Type B pancreatic cell (in vitro differentiated cells): ENCODE data around the gene RGS7BP. TPM values are rescaled to one million over a fixed set of nuclear protein-coding genes. Genes with fewer than 3 reads are reported as not detected.

ENCODE experiments used
- DNase-seq: peaks from one replicate; pipeline ENCODE4 v3.0.0; 2021; ENCODE audit warnings: mixed read lengths; ENCODE audit not compliant: unreplicated experiment; ENCODE audit errors: extremely low spot score
- H3K27ac Mint-ChIP-seq: 2 replicates; pipeline ENCODE4 v1.8.0; 2021; ENCODE audit warnings: mild to moderate bottlenecking, mixed read lengths
- H3K27me3 Mint-ChIP-seq: 2 replicates; pipeline ENCODE4 v1.8.0; 2021; ENCODE audit warnings: mixed read lengths
- H3K36me3 Mint-ChIP-seq: 2 replicates; pipeline ENCODE4 v1.8.0; 2021; ENCODE audit warnings: mixed read lengths
- H3K4me1 Mint-ChIP-seq: one replicate; pipeline ENCODE4 v1.8.0; 2021; ENCODE audit warnings: mixed read lengths; ENCODE audit not compliant: unreplicated experiment
- H3K4me3 Mint-ChIP-seq: 2 replicates; pipeline ENCODE4 v1.8.0; 2021; ENCODE audit warnings: mild to moderate bottlenecking, mixed read lengths
- H3K9me3 Mint-ChIP-seq: 2 replicates; pipeline ENCODE4 v1.8.0; 2021; ENCODE audit warnings: mixed read lengths
- total RNA-seq: library from RNA; stranded (reverse); gene quantifications from 2 replicates; pipeline ENCODE4 v1.2.1, GENCODE V29; 2021; ENCODE audit warnings: low replicate concordance
- TF ChIP-seq, protein P1 (sequence below): fragments of 200-600 bp; sonication (generic); conservative IDR thresholded peaks from 2 replicates; pipeline ENCODE4 v1.5.0; 2021; ENCODE audit warnings: antibody characterized with exemption, mild to moderate bottlenecking

The RGS7BP gene
- total RNA-seq, 1 donor from 2014 or later: 2.0 TPM

DNA sequence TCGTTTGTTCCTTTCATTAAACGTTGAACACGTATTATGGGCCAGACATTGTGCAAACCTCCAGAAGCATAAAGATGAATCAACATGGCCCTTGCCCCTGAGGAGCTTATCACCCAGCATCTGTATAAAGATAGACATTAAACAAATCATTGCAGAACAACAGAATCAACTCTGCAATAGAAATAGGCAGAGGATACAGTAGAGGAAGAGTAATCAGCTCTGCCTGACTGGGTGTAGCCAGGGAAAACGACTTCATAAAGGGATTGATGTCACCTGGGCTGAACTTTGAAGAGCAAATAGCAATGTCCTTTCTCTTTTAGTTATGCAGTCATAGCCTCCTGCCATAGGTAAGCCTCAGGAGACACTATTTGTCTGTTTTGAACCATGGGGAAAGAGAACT is 13.4 kb downstream of the RGS7BP start:
- H3K36me3 Mint-ChIP-seq: no peaks in the 10 kb centered on the region
- DNase-seq: no peak
- no peaks in the 10 kb centered on the region for H3K9me3 Mint-ChIP-seq
- TF ChIP-seq, protein P1, sequence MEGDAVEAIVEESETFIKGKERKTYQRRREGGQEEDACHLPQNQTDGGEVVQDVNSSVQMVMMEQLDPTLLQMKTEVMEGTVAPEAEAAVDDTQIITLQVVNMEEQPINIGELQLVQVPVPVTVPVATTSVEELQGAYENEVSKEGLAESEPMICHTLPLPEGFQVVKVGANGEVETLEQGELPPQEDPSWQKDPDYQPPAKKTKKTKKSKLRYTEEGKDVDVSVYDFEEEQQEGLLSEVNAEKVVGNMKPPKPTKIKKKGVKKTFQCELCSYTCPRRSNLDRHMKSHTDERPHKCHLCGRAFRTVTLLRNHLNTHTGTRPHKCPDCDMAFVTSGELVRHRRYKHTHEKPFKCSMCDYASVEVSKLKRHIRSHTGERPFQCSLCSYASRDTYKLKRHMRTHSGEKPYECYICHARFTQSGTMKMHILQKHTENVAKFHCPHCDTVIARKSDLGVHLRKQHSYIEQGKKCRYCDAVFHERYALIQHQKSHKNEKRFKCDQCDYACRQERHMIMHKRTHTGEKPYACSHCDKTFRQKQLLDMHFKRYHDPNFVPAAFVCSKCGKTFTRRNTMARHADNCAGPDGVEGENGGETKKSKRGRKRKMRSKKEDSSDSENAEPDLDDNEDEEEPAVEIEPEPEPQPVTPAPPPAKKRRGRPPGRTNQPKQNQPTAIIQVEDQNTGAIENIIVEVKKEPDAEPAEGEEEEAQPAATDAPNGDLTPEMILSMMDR: no peak
- no peaks in the 10 kb centered on the region for H3K27me3 Mint-ChIP-seq
- no peaks in the 10 kb centered on the region for H3K4me1 Mint-ChIP-seq
- H3K27ac Mint-ChIP-seq: no peak overlapping the region
- no peak overlapping the region for H3K4me3 Mint-ChIP-seq

DNA sequence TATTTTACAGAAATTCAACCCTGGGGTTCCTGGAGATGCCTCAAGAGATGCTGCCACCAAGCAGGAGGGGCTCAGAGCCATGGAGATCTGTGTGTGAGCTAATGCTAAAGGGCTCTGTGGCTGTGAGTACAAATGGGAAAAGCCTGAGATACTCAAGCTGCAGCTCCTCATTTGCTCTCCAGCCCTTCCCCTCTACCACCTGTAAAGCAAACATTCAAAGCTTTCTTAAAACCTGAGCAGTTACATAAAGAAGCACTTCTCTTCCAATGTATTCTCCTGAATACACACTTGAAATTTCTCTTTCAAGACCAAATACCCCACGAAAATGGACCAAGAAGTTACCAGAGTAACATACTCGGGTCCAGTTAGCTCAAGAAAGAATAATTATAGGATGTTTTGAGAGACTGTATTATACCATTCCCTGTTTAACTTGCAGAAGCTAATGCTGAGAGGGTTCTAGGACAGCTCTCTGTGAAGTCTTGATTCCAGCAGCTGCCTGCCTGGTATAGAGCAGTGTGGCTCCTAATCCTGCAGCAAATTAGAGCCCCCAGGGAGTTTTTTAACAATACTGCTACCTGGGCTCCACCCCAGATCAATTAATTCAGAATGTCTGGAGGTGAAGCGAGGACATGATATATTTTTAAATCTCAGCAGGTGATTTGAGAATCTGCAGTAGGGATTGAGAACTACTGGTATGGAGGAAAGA is 21.1 kb downstream of the RGS7BP start:
- Mint-ChIP-seq H3K36me3 (no peaks in the 10 kb centered on the region), H3K4me3 (no peak overlapping the region), H3K27me3 (no peaks in the 10 kb centered on the region), H3K9me3 (no peaks in the 10 kb centered on the region), H3K4me1 (peaks cover 2% of the 10 kb centered on the region), H3K27ac (no peak overlapping the region)
- TF ChIP-seq, protein P1: no peak
- no peak for DNase-seq

DNA sequence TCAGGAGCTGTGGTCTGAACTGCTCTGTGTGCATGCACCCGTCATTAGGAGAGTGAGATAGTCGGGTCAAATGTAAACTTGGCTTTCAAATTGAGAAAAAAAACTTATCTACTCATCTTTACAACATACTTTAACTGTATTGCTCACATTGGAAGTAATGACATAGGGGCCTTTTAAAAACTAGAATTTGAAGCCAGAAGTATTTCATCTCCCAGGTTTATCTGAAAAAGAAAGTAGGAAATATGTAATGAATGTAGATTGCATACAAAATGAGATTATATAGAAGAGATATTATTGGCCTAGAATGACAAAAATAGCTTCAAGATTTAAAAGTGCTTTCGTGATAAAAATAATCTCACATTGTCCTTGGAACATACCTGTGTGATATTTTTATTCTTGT is 24.3 kb downstream of the RGS7BP start:
- H3K27ac Mint-ChIP-seq: no peak overlapping the region
- DNase-seq: no peak
- no peaks in the 10 kb centered on the region for H3K9me3 Mint-ChIP-seq
- no peaks in the 10 kb centered on the region for H3K27me3 Mint-ChIP-seq
- H3K36me3 Mint-ChIP-seq: no peaks in the 10 kb centered on the region
- H3K4me1 Mint-ChIP-seq: peaks cover 4% of the 10 kb centered on the region
- TF ChIP-seq, protein P1: no peak
- no peak overlapping the region for H3K4me3 Mint-ChIP-seq

DNA sequence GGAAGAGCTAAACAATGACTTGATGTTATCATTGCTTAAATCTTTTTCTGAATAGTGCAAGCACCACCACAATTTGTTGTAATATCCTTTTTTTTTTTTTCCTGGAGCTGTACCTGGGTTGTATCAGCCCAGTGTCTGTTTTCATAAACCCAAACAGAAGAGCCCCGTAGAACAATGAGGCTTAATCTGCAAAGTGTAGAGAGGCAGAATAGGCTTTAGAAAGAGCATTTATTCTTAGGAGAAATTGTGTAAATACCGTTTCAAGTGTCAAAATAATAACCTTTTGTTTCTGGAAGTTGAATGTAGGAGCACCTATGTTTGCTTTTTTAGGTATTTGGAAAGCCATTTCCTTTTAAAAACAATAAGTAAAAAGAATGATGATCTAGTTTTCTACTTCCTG is 26.4 kb downstream of the RGS7BP start:
- no peak overlapping the region for H3K27ac Mint-ChIP-seq
- no peak for DNase-seq
- TF ChIP-seq, protein P1: no peak
- H3K27me3 Mint-ChIP-seq: no peaks in the 10 kb centered on the region
- peaks cover 4% of the 10 kb centered on the region for H3K4me1 Mint-ChIP-seq
- H3K4me3 Mint-ChIP-seq: no peak overlapping the region
- H3K9me3 Mint-ChIP-seq: no peaks in the 10 kb centered on the region
- H3K36me3 Mint-ChIP-seq: no peaks in the 10 kb centered on the region

DNA sequence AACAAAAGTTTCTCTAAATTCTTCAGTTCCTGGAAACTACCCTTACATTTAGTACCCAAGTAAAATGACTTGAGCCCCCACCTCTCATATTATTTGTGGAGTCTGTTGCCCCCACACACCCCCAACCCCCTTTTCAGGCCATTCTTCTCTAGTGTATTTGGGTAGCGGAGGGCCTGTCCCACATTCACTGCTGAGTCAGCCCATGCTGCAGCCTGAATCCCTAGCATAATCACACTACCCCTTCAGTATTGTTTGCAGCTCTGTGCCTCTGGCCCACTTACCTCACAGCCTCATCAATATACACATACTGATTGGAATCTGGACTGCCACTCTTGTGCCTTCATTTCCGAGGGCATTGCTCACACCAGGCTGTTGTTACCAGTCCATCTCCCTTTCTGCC is 26.8 kb downstream of the RGS7BP start:
- no peak overlapping the region for H3K27ac Mint-ChIP-seq
- H3K36me3 Mint-ChIP-seq: no peaks in the 10 kb centered on the region
- peaks cover 4% of the 10 kb centered on the region for H3K4me1 Mint-ChIP-seq
- no peak overlapping the region for H3K4me3 Mint-ChIP-seq
- H3K27me3 Mint-ChIP-seq: no peaks in the 10 kb centered on the region
- H3K9me3 Mint-ChIP-seq: peaks cover 2% of the 10 kb centered on the region
- TF ChIP-seq, protein P1: no peak
- no peak for DNase-seq
